Body of pancreas (tissue), 4 donors: ENCODE results near the gene HSD3B7.
A peak's percentile ranks its signal among the peaks of the same experiment; 100 is the strongest.

Experiments
- POLR2A ChIP-seq, 3 donors: fragments of 450-650 bp; IDR thresholded peaks; one replicate each; pipeline ENCODE4 v1.6.1; 2016; ENCODE audit warnings: antibody characterized with exemption in 3 of 3, mild to moderate bottlenecking in 2 of 3
- TF ChIP-seq, protein P1 (sequence below), 7 experiments: fragments of 450-650 bp in 4 of 7; fragments of 200-600 bp in 3 of 7; sonication (generic) in 3 of 7; IDR thresholded peaks; one replicate each; pipeline ENCODE4 v1.5.1; 2016 to 2019; ENCODE audit warnings: antibody characterized with exemption in 7 of 7

DNA sequence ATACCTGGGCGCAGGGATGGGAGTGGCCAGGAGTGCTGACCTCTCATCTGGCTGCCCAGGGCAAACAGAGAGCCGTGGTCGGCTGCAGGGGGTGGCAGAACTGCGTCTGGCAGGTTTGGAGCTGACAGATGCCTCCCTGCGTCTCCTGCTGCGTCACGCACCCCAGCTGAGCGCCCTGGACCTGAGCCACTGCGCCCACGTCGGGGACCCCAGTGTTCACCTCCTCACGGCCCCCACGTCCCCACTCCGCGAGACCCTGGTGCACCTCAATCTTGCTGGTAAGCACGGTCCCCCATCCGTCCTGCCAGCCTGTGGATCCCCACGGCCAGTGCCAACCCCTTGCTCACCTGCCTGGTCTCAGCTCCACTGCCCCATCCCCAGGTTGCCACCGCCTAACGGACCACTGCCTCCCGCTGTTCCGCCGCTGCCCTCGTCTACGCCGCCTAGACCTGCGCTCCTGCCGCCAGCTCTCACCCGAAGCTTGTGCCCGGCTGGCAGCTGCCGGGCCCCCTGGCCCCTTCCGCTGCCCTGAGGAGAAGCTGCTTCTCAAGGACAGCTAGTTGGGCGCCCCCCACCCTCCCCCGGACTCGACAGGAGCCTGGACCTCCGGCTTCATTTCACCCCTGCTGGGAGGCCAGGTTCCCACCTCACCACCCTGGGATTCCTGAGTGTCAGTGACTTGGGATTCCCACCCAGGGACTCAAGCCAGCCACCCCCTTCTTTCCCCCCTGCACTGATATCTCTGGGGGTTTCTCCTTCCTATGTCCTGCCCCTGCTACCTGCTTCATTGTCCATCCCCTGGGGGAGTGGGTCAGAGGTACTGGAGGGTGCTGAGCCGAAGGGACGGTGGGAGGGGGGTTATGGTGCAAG, 38.1 kb upstream of the HSD3B7 start:
- peak in 1 of 3 donors; percentile 20 for TF ChIP-seq POLR2A (IDR thresholded peaks at IDR 0.05)
- TF ChIP-seq, protein P1, sequence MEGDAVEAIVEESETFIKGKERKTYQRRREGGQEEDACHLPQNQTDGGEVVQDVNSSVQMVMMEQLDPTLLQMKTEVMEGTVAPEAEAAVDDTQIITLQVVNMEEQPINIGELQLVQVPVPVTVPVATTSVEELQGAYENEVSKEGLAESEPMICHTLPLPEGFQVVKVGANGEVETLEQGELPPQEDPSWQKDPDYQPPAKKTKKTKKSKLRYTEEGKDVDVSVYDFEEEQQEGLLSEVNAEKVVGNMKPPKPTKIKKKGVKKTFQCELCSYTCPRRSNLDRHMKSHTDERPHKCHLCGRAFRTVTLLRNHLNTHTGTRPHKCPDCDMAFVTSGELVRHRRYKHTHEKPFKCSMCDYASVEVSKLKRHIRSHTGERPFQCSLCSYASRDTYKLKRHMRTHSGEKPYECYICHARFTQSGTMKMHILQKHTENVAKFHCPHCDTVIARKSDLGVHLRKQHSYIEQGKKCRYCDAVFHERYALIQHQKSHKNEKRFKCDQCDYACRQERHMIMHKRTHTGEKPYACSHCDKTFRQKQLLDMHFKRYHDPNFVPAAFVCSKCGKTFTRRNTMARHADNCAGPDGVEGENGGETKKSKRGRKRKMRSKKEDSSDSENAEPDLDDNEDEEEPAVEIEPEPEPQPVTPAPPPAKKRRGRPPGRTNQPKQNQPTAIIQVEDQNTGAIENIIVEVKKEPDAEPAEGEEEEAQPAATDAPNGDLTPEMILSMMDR (IDR thresholded peaks at IDR 0.05) = no peak
